ENCODE data around the gene ABCA2.

DNA sequence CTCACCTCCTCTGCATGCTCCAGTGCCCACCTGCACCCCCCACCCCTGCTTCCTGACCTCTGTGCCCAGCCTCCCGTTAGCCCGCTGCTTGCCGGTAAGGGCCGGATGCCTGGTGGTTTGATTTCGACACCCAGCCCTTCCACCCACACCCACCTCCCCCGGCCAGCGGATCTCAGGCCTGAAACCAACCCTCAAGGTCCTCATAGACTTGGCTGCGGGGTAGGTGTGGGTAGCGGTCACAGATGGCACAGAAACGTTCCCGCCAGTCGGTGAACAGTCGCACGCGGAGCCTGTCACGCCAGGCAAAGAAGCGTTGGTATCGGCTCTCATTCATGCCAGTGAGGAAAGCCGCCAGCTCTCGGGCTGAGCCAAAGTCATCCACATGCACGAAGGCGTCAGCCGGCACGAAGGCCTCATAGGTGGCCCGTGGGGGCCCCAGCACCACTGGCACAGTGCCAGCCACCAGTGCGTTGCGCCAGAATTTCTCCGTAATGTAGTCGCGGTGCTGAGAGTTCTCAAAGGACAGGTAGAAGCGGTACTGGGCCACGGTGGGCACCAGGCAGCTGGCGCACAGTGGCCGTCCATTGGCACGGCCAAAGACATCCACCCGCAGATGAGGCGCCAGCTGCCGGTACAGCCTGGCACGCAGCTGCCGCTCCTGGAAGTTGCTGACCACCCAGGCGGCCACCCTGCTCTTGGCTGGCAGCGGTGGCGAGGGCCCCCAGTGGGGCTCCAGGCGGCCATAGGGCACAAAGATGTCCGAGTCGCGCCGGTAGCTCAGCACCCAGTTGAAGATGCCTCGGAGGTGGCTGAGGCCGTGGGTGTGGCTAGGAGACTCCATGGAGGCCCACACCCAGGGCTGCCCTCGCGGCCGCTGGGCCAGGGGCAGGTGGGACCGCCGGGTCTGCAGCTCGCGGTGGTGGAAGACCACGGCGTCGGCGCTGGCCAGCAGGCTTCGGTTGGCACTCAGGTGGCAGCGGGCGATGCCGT, 2.8 kb upstream of the ABCA2 start:
- TF ChIP-seq, protein P1, sequence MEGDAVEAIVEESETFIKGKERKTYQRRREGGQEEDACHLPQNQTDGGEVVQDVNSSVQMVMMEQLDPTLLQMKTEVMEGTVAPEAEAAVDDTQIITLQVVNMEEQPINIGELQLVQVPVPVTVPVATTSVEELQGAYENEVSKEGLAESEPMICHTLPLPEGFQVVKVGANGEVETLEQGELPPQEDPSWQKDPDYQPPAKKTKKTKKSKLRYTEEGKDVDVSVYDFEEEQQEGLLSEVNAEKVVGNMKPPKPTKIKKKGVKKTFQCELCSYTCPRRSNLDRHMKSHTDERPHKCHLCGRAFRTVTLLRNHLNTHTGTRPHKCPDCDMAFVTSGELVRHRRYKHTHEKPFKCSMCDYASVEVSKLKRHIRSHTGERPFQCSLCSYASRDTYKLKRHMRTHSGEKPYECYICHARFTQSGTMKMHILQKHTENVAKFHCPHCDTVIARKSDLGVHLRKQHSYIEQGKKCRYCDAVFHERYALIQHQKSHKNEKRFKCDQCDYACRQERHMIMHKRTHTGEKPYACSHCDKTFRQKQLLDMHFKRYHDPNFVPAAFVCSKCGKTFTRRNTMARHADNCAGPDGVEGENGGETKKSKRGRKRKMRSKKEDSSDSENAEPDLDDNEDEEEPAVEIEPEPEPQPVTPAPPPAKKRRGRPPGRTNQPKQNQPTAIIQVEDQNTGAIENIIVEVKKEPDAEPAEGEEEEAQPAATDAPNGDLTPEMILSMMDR (conservative IDR thresholded peaks at IDR 0.05) = no peak
- TF ChIP-seq ZFX (IDR thresholded peaks at IDR 0.05) = no peak

Data from C4-2B (cell line).